AG09309 (cell line): ENCODE data around the gene IL22RA1.

Experiments used
- DNase-seq: peaks from one replicate; pipeline ENCODE4 v3.0.0-alpha.2; 2010; ENCODE audit warnings: low read depth
- H3K4me3 ChIP-seq: 2 replicates; pipeline ENCODE4 v1.5.1; 2011; ENCODE audit warnings: mild to moderate bottlenecking, low read depth, low read length, moderate library complexity; ENCODE audit not compliant: control insufficient read depth
- CTCF ChIP-seq: IDR thresholded peaks from 2 replicates; pipeline ENCODE4 v1.5.1; 2011; ENCODE audit warnings: mild to moderate bottlenecking, low read depth, low read length, inconsistent platforms; ENCODE audit not compliant: insufficient read depth, control insufficient read depth; ENCODE audit errors: missing control alignments

IL22RA1 gene

GRCh38 chr1:24090736-24091135 is 52.2 kb downstream of the IL22RA1 start:
- TF ChIP-seq CTCF, result no peak
- no peak overlapping the region for H3K4me3 ChIP-seq

GRCh38 chr1:24089743-24090555 is 53.0 kb downstream of the IL22RA1 start:
- H3K4me3 ChIP-seq, result no peak overlapping the region
- TF ChIP-seq CTCF, result no peak
- no peak for DNase-seq

More at GRCh38 chr1:24090736-24091135, 52.2 kb downstream of the IL22RA1 start:
- DNase-seq, result no peak

- DNase-seq, result no peak
- H3K4me3 ChIP-seq, result no peak overlapping the region
- TF ChIP-seq CTCF, result no peak
These were observed 53.8 kb downstream of the IL22RA1 start for GRCh38 chr1:24089027-24089742.

GRCh38 chr1:24086466-24086865 is 56.5 kb downstream of the IL22RA1 start:
- H3K4me3 ChIP-seq, result no peak overlapping the region
- DNase-seq, result no peak
- no peak for TF ChIP-seq CTCF

GRCh38 chr1:24085546-24085945 is 57.4 kb downstream of the IL22RA1 start:
- peak; percentile 69 for DNase-seq

GRCh38 chr1:24085007-24085406 is 57.9 kb downstream of the IL22RA1 start:
- no peak overlapping the region for H3K4me3 ChIP-seq
- no peak for TF ChIP-seq CTCF
- DNase-seq, result no peak

More at GRCh38 chr1:24085546-24085945, 57.4 kb downstream of the IL22RA1 start:
- TF ChIP-seq CTCF, result no peak
- H3K4me3 ChIP-seq, result no peak overlapping the region
